Measurements from ENCODE around the gene PLCB3.

PLCB3 gene

GRCh38 chr11:64206457-64207255, 44.7 kb upstream of the PLCB3 start, which contains the start of gene FERMT3:
FERMT3 (plus strand) TSS chr11:64206721; CDS start chr11:64207365, 644 bp downstream.
- peak within 1 kb of the TSS; percentile 89 for H3K27ac ChIP-seq (replicated peaks)
- peak; percentile 90 to 95 for DNase-seq (ENCODE audit: low read depth in 1 of 2, low spot score in 1 of 2)
- peak; percentile 61; the same call in 1 of the 2 replicates for TF ChIP-seq POLR2AphosphoS5 (IDR thresholded peaks at IDR 0.05; ENCODE audit: low read depth)
- peak; percentile 81; the same call in 1 of the 2 replicates for TF ChIP-seq SPI1 (IDR thresholded peaks at IDR 0.05; ENCODE audit: borderline replicate concordance, low read depth)
- TF ChIP-seq REST (IDR thresholded peaks at IDR 0.05; ENCODE audit: insufficient replicate concordance, low read depth) = peak; percentile 25
- no peak for TF ChIP-seq CTCF (IDR thresholded peaks at IDR 0.05; ENCODE audit: insufficient read depth, low read length)
- peak; percentile 61 for TF ChIP-seq GABPA (IDR thresholded peaks at IDR 0.05; ENCODE audit: low read depth)
- peak within 1 kb of the TSS; percentile 87 for H3K4me3 ChIP-seq (replicated peaks; ENCODE audit: insufficient read depth, low read length)
- no peaks in the 10 kb centered on the region for H3K27me3 ChIP-seq (ENCODE audit: insufficient read depth, poor library complexity, severe bottlenecking)

GRCh38 chr11:64207256-64208085, 43.9 kb upstream of the PLCB3 start:
- no peaks in the 10 kb centered on the region for H3K27me3 ChIP-seq (ENCODE audit: insufficient read depth, poor library complexity, severe bottlenecking)
- peak; percentile 85 to 90 for DNase-seq (ENCODE audit: low read depth in 1 of 2, low spot score in 1 of 2)
- peak overlapping the region; percentile 87 for H3K4me3 ChIP-seq (replicated peaks; ENCODE audit: insufficient read depth, low read length)
- TF ChIP-seq SPI1 (IDR thresholded peaks at IDR 0.05; ENCODE audit: borderline replicate concordance, low read depth) (peak; percentile 85), POLR2AphosphoS5 (IDR thresholded peaks at IDR 0.05; ENCODE audit: low read depth) (no peak; the same call in none of the 2 replicates), CTCF (IDR thresholded peaks at IDR 0.05; ENCODE audit: insufficient read depth, low read length) (no peak), GABPA (IDR thresholded peaks at IDR 0.05; ENCODE audit: low read depth) (peak; percentile 56)
- H3K27ac ChIP-seq (replicated peaks) = peak overlapping the region; percentile 89

- Histone ChIP-seq H3K27me3 (ENCODE audit: insufficient read depth, poor library complexity, severe bottlenecking) (no peaks in the 10 kb centered on the region), H3K27ac (replicated peaks) (peak overlapping the region; percentile 89), H3K4me3 (replicated peaks; ENCODE audit: insufficient read depth, low read length) (peak overlapping the region; percentile 87)
- DNase-seq (ENCODE audit: low read depth in 1 of 2, low spot score in 1 of 2) = no peak
- no peak for TF ChIP-seq CTCF (IDR thresholded peaks at IDR 0.05; ENCODE audit: insufficient read depth, low read length)
- TF ChIP-seq REST (IDR thresholded peaks at IDR 0.05; ENCODE audit: insufficient replicate concordance, low read depth) = no peak
- no peak; the same call in 1 of the 2 replicates for TF ChIP-seq POLR2AphosphoS5 (IDR thresholded peaks at IDR 0.05; ENCODE audit: low read depth)
- no peak for TF ChIP-seq SPI1 (IDR thresholded peaks at IDR 0.05; ENCODE audit: borderline replicate concordance, low read depth)
- TF ChIP-seq GABPA (IDR thresholded peaks at IDR 0.05; ENCODE audit: low read depth) = no peak
Measured at GRCh38 chr11:64208086-64208795, 43.1 kb upstream of the PLCB3 start.

Measured in HL-60 (cell line).